GM19455 (cell line): ENCODE results near the gene MUC20.
"Not testable (repeated sequence)": the region's sequence is repeated elsewhere in the genome, so short reads cannot be mapped to it uniquely, and the experiment has no call there.

Experiments used
- ATAC-seq: cut with Tn5 transposase; IDR thresholded peaks from one replicate; pipeline ENCODE4 v1.9.1; 2021; ENCODE audit not compliant: unreplicated experiment

Gene MUC20

GRCh38 chr3:195710126-195710905, 10.5 kb upstream of the MUC20 start:
- ATAC-seq, result not testable (repeated sequence)

DNA sequence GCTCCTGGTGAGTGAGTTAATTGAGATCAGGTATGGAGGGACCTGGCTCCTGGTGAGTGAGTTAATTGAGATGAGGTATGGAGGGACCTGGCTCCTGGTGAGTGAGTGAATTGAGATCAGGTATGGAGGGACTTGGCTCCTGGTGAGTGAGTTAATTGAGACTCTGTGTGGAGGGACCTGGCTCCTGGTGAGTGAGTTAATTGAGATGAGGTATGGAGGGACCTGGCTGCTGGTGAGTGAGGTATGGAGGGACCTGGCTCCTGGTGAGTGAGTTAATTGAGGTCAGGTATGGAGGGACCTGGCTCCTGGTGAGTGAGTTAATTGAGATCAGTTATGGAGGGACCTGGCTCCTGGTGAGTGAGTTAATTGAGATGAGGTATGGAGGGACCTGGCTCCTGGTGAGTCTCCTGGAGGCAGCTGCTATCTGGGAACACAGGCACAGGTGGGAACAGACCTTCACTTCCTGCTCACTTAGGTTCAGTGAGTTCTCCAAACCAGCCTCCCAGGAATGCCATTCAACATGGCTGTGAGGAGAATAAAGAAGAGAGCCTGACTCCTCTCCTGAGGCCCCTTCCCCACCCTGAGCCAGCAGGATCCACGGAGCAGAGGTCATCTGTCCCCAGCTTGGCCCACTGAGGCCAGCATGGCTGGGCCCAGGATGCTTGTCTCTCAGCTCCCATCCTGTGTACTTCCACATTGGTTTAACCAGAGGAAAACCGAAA, 9.5 kb upstream of the MUC20 start:
- not testable (repeated sequence) for ATAC-seq

DNA sequence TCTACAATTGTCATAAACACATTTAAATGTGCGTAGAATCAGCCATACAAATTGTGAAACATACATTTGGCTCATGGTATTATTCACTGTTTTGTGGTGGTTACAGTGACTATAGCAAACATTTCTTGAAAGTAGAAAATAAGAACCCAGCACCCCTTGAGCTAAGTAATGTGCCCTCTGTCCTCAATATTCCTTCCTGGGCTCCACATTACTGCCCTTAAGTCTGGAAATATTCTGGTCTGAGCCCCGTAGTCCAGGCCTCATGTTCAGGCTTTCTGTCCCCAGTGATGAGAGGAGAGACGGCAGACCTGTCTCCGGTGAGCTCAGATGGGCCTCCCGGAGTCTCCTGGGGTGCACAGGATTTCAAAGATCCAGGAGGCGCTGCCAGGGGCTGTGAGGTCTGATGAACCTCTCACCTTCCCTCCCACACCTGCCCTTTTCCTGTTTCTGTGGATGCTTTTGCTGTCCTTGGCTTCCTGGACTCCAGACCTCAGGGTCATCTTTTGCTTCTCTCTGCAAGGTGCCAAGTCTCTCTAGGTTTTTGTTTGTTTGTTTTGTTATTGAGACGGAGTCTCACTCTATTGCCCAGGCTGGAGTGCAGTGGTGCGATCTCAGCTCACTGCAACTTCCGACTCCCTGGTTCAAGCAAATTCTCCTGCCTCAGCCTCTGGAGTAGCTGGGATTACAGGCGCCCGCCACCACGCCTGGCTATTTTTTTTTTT, 8.8 kb upstream of the MUC20 start:
- no peak for ATAC-seq

DNA sequence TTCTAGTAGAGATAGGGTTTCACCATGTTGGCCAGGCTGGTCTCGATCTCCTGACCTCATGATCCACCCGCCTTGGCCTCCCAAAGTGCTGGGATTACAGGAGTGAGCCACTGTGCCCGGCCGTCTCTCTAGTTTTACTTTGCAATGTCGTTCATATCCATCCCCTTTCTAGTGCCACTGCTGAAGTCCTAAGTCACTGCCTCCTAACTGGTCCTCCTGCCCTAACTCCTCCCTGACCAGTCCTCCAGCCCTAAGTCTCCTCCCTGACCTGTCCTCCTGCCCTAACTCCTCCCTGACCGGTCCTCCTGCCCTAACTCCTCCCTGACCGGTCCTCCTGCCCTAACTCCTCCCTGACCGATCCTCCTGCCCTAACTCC, 8.3 kb upstream of the MUC20 start:
- ATAC-seq, result not testable (repeated sequence)

DNA sequence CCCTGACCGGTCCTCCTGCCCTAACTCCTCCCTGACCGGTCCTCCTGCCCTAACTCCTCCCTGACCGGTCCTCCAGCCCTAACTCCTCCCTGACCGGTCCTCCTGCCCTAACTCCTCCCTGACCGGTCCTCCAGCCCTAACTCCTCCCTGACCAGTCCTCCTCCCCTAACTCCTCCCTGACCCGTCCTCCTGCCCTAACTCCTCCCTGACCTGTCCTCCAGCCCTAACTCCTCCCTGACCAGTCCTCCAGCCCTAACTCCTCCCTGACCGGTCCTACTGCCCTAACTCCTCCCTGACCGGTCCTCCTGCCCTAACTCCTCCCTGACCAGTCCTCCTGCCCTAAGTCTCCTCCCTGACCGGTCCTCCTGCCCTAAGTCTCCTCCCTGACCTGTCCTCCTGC, 7.6 kb upstream of the MUC20 start:
- not testable (repeated sequence) for ATAC-seq

DNA sequence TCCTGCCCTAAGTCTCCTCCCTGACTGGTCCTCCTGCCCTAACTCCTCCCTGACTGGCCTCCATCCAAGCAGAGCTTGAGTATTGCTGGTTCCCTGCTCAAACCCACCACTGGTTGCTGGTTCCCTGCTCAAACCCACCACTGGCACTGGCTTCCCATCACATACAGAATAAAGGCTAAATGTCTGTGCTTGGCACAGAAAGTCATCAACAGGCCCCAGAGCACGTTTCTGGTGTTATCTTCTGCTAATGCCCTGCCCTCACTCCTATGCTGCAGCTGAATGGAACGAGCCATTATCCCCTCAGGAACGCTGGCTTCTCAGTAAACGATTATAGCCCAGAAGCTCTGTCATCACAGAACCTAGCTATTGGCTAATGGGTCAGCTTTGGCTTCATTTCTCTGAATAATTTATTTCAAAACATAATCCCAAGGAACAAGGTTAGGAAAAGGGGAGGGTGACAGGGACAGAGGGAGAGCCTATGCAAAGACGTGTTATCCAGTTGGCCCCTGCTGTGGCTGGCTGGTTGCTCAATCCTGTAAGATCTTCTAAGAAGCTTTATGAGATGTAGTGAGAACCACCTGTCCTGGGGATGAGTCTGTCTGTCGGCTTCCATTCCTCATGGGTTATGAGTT, 6.3 kb upstream of the MUC20 start:
- ATAC-seq, result no peak

- ATAC-seq, result no peak
Observed at GRCh38 chr3:195715134-195715533, 5.6 kb upstream of the MUC20 start.

GRCh38 chr3:195715583-195716266, 5.1 kb upstream of the MUC20 start:
- no peak for ATAC-seq

- ATAC-seq, result no peak
Observed at GRCh38 chr3:195717416-195717815, 3.4 kb upstream of the MUC20 start.

DNA sequence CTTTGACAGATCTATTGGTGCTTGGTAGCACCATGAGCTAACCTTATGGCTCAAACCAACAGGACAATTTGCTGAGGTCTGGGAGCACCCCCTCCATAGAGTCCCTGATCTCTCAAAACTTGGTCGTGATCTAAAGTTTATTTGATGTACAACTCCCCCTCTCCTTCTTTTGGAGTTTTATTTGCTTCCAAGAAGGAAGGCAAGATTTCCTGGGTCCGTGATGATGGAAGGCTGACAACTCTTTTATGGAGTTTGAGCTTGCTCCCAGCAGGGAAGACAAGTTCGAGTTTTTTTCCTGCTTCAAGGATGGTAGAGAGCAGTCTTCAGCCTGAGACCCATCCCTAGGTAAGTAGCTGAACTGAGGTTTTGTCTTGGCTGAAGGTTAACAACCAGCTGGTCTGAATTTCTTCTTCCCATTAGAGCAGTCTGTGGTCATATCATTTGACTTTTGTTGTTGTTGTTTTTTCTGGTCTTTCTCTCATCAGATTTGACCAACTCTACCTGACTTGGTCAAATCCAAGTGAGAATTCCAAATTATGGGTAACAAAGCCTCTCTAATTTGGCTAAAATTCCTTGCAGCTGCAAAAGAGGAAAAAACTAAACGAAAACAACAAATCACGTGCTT, 2.8 kb upstream of the MUC20 start:
- no peak for ATAC-seq

GRCh38 chr3:195718477-195718984, 2.2 kb upstream of the MUC20 start:
- no peak for ATAC-seq

DNA sequence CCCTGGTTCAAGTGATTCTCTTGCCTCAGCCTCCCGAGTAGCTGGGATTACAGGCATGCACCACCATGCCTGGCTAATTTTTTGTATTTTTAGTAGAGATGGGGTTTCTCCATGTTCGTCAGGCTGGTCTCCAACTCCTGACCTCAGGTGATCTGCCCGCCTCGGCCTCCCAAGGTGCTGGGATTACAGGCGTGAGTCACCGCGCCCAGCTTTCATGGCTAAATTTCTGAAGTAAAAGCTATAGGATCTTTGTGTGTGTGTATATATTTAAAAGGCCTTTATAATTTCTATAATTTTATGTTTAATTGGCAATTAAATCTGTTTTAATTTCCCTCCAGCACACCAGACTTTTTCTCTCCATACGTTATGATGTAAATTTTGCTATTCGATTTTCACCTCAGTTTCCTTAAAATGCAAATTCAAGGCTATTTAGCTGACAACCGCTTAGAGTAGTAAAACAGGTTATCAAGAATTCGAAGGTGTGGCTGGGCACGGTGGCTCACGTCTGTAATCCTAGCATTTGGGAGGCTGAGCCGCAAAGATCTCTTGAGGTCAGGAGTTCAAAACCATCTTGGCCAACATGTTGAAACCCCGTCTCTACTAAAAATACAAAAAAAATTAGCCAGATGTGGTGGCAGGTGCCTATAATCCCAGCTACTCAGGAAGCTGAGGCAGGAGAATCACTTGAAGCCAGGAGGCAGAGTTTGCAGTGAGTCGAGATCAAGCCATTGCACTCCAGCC, 1.1 kb upstream of the MUC20 start:
- ATAC-seq, result not testable (repeated sequence)

- not testable (repeated sequence) for ATAC-seq
Observed at GRCh38 chr3:195722139-195722995, 1.6 kb downstream of the MUC20 start.

DNA sequence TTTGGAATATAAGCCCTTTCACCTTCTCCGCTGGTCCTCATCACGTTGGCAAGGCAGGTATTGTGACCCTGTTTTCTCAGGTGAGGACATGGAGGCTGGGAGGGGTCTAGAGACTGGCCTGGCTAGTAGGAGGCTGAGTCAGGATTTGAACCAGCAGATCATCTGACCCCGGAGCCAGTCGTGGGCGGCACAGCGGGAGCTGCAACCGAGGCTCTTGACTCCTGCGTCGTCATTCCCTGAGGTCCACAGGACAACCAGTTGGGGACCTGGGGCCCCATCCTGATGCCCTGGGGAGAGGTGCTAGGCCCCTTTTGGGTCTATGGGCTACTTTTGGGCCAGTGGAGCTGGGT, 2.2 kb downstream of the MUC20 start:
- not testable (repeated sequence) for ATAC-seq

GRCh38 chr3:195724363-195724762, 3.6 kb downstream of the MUC20 start:
- not testable (repeated sequence) for ATAC-seq

DNA sequence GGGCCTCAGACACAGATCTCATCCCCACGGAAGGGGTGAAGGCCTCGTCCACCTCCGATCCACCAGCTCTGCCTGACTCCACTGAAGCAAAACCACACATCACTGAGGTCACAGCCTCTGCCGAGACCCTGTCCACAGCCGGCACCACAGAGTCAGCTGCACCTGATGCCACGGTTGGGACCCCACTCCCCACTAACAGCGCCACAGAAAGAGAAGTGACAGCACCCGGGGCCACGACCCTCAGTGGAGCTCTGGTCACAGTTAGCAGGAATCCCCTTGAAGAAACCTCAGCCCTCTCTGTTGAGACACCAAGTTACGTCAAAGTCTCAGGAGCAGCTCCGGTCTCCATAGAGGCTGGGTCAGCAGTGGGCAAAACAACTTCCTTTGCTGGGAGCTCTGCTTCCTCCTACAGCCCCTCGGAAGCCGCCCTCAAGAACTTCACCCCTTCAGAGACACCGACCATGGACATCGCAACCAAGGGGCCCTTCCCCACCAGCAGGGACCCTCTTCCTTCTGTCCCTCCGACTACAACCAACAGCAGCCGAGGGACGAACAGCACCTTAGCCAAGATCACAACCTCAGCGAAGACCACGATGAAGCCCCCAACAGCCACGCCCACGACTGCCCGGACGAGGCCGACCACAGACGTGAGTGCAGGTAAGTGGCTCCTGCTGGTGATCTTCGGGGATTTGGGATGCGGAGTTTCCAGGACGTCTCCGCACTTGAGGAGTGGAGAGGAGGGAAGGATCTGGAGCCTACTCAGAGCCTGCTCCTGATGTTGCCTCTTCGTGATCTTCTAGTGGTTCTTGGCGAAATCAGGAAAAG, 5.3 kb downstream of the MUC20 start:
- ATAC-seq, result not testable (repeated sequence)

GRCh38 chr3:195727606-195728195, 6.9 kb downstream of the MUC20 start:
- no peak for ATAC-seq
